Ectodermal cell (in vitro differentiated cells): Measurements from ENCODE around the gene CNTN2.
A peak's percentile ranks its signal among the peaks of the same experiment; 100 is the strongest.

Experiments
- H3K27ac ChIP-seq: 2 replicates; pipeline ENCODE4 v1.7.0; 2013; ENCODE audit warnings: mild to moderate bottlenecking, low read depth, low read length; ENCODE audit not compliant: insufficient read depth, poor library complexity, severe bottlenecking
- H3K27me3 ChIP-seq: 2 replicates; pipeline ENCODE4 v1.7.0; 2013; ENCODE audit warnings: mild to moderate bottlenecking, low read length; ENCODE audit not compliant: insufficient read depth, control insufficient read depth, poor library complexity, severe bottlenecking
- H3K36me3 ChIP-seq: one replicate; pipeline ENCODE4 v1.7.0; 2013; ENCODE audit warnings: low read length; ENCODE audit not compliant: control insufficient read depth, insufficient read depth
- H3K4me1 ChIP-seq: one replicate; pipeline ENCODE4 v1.7.0; 2013; ENCODE audit warnings: low read length; ENCODE audit not compliant: control insufficient read depth, insufficient read depth
- H3K4me3 ChIP-seq: 2 replicates; pipeline ENCODE4 v1.7.0; 2013; ENCODE audit warnings: low read depth, low read length, control low read depth; ENCODE audit not compliant: insufficient read depth
- H3K9me3 ChIP-seq: 2 replicates; pipeline ENCODE4 v1.7.0; 2013; ENCODE audit warnings: mild to moderate bottlenecking, low read length, moderate library complexity; ENCODE audit not compliant: control insufficient read depth
- WGBS, 2 experiments: methylation state at CpG; one replicate each; pipeline ENCODE4 v1.1.7; 2013; ENCODE audit warnings: missing lambda C conversion rate in 2 of 2; 5-methylcytosine and 5-hydroxymethylcytosine counted together

The CNTN2 gene

DNA sequence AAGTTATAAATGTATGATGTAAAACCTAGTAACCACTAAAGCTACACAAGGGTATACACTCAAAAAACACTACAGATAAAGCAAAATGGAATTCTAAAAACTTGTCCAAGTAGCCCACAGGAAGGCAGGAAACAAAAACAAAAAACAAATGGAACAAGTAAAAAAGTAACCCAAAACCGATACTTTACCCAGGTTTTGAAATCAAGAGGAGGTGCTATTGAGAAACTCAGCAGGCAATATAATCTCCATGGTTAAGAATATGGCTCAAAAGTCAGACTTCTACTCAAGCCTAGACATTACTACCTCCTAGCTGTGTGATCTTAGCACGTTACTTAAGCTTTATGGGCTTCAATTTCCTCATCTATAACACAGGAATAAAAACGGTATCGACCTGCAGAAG lies 65.5 kb downstream of the CNTN2 start:
- Histone ChIP-seq H3K4me3 (no peak overlapping the region), H3K36me3 (peaks cover 30% of the 10 kb centered on the region)
- WGBS, 2 experiments: 96 to 98% methylated on average over 4 of the region's 4 CpGs

DNA sequence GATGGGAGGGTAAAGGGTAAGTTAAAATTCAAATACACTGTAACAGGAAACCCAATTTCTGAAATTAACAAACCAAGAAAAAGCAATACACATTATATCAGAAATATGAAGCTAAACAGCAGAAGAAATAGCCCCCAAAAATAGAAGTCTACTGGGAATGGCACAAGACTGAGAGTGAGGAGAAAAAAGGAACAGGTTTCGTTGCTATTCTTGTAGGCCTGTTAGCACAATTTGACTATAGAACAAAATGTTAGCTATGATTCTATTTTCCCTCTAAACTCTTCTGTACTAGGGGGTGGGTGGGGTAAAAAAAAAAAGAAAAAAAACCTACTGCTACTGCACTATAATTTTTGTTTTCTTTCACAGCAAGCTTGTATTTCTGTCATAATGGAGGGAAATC lies 66.3 kb downstream of the CNTN2 start:
- 86 to 90% methylated on average over 1 of the region's 1 CpG for WGBS, 2 experiments

More for the DNA sequence above, 65.5 kb downstream of the CNTN2 start:
- Histone ChIP-seq H3K27ac (no peak overlapping the region), H3K9me3 (no peaks in the 10 kb centered on the region), H3K27me3 (no peaks in the 10 kb centered on the region), H3K4me1 (no peaks in the 10 kb centered on the region)

DNA sequence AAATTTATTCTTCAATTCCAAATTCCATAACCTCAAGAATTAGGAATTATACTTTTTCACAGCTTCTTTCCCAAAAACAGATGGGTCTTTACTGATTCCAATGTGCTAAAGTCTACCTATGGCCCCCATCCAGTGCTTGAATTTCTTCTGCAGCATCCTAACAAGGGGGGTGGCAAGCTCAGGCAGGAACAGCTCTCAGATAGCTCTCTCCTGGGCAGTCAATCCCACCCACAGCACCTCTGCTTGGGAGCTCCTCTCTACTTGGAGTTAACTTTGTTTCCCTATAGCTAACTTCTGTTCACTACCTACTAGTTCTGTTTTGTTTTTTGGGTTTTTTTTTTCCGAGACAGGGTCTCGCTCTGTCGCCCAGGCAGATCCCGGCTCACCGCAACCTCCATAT lies 66.7 kb downstream of the CNTN2 start:
- WGBS, 2 experiments: 93 to 96% methylated on average over 5 of the region's 5 CpGs
- Histone ChIP-seq H3K36me3 (peaks cover 29% of the 10 kb centered on the region), H3K4me3 (no peak overlapping the region), H3K27me3 (no peaks in the 10 kb centered on the region), H3K4me1 (no peaks in the 10 kb centered on the region), H3K27ac (no peak overlapping the region), H3K9me3 (no peaks in the 10 kb centered on the region)

More for the DNA sequence above, 66.3 kb downstream of the CNTN2 start:
- Histone ChIP-seq H3K27ac (no peak overlapping the region), H3K36me3 (peaks cover 28% of the 10 kb centered on the region), H3K27me3 (no peaks in the 10 kb centered on the region), H3K9me3 (no peaks in the 10 kb centered on the region), H3K4me1 (no peaks in the 10 kb centered on the region), H3K4me3 (no peak overlapping the region)

DNA sequence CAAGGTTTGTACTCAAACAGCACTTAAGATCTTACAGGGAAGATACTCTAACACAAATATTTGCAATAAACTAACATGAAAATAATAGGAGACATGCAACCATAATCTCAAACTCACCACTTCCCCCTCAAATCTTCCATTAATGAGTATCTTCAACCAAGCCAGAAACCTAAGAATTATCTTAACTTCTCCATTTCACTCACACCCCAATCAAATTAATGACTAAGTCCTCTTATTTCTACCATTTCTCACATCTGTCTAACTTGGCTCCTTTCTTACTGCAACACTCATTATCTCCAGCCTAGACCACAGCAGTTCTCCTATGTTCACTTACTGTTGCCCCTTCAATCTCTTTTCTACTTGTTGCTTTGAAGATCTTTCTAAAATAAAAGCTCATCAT lies 68.3 kb downstream of the CNTN2 start:
- Histone ChIP-seq H3K4me3 (no peak overlapping the region), H3K9me3 (no peaks in the 10 kb centered on the region), H3K27ac (no peak overlapping the region), H3K4me1 (no peaks in the 10 kb centered on the region), H3K36me3 (peaks cover 21% of the 10 kb centered on the region), H3K27me3 (no peaks in the 10 kb centered on the region)

DNA sequence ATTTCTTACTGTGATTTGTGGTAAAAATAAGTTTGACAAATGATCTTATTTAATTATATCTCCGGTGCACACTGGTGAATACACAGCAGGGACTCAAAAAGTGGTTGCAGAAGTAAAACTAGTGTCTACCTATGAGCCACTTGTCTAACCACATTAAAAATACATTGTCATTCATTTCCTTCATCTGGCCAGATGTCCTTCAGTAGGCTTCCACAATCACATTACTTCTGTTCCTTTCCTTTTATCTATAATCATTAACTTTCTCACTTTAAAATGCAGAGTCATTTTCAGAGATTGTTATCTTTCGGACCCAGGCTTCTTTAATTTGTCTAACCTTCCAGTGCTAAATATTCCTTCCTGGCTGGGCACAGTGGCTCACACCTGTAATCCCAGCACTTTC lies 75.7 kb downstream of the CNTN2 start:
- no peaks in the 10 kb centered on the region for H3K9me3 ChIP-seq
- no peak overlapping the region for H3K27ac ChIP-seq
- no peaks in the 10 kb centered on the region for H3K27me3 ChIP-seq
- no peak overlapping the region for H3K4me3 ChIP-seq
- no peaks in the 10 kb centered on the region for H3K4me1 ChIP-seq
- WGBS, 2 experiments: 92 to 96% methylated on average over 2 of the region's 2 CpGs
- peaks cover 19% of the 10 kb centered on the region for H3K36me3 ChIP-seq

DNA sequence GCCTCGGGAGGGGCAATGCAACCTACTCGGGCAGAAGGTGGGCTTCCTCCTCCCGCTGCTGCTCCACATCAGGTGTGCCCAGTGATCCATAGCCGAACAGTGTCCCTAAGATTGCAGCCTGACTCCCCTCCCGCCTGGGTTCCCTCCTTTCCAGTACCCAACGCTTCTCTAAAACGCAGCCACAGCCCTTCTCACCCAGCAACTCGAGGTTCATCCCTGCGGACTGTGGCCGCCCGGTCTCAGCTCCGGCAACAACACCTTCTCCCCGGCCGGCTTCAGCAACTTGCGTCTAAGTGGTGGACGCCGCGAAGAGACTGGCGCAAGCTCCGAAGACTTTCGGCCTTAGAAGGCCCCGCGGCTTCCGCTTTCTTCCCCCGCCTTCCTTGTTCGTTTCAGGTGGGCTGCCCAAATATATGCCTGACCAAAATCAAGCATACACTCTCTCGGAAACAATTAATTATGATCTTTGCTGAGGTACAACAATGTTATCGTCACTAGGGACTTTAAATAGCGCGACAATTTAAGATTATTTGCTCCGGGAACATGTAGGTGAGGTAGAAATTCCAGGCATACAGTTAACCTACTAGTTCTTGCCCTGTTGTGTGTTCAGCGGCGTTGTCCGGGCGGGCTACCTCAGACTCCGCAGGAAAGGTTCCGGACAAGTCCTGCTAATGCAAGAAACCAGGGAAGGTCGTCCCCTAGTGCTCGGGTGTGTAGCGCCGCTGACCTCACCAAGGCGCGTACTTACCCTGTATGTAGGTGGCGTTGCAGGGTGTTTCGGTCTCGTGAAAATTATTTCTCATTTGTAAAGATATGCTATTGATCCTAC lies 78.9 kb downstream of the CNTN2 start, which contains the start of gene RBBP5:
Gene RBBP5, minus strand, starts transcription at position 319 of the 829 bp plus-strand sequence. Its CDS starts 105 bp downstream, at position 214.
- Histone ChIP-seq H3K4me3 (peak within 1 kb of the TSS; percentile 93), H3K27ac (peak within 1 kb of the TSS; percentile 95), H3K27me3 (no peaks in the 10 kb centered on the region), H3K36me3 (peaks cover 8% of the 10 kb centered on the region), H3K4me1 (no peaks in the 10 kb centered on the region), H3K9me3 (no peaks in the 10 kb centered on the region)
- 0% methylated on average over 46 of the region's 46 CpGs for WGBS, 2 experiments

DNA sequence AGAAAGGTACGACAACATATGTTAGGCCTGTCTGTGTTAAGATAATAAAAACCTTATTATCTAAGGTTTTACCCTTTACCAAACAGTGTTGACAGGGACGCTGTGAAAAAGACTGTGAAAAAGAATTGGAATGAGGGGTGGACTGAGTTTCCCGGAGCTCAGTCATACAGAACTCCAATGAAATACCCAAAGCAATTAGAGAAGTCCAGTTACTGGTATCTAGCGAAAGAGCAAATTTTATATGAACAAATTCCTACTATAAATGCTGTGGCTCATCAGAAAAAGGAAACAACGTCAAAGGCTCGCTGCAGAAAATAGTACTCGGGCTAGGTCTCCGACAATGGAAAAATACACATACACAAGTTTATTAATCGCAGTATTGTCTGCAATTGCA lies 79.5 kb downstream of the CNTN2 start:
- no peak overlapping the region for H3K27ac ChIP-seq
- H3K9me3 ChIP-seq: no peaks in the 10 kb centered on the region
- H3K36me3 ChIP-seq: peaks cover 8% of the 10 kb centered on the region
- H3K4me1 ChIP-seq: no peaks in the 10 kb centered on the region
- peak overlapping the region; percentile 93 for H3K4me3 ChIP-seq
- WGBS, 2 experiments: 56 to 74% methylated on average over 6 to 8 of the region's 9 CpGs
- H3K27me3 ChIP-seq: no peaks in the 10 kb centered on the region

DNA sequence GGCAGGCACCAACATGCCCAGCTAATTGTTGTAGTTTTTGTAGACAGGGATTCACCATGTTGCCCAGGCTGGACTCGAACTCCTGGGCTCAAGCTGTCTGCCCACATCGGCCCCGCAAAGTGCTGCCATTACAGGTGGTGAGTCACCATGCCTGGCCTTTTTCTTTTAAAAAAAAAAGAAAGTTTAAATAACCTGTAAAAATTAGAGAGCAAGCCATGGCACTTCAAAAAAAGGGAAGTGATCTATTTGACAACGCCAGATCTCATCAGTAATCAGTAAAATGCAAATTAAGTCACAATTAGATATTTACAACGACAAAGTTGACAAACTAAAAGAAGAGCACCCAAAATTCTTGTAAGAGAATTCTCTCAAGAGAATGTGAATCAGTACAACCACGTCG lies 81.7 kb downstream of the CNTN2 start:
- 89 to 92% methylated on average over 5 to 7 of the region's 7 CpGs for WGBS, 2 experiments
- Histone ChIP-seq H3K4me1 (no peaks in the 10 kb centered on the region), H3K9me3 (no peaks in the 10 kb centered on the region), H3K27ac (no peak overlapping the region), H3K36me3 (no peaks in the 10 kb centered on the region), H3K27me3 (no peaks in the 10 kb centered on the region), H3K4me3 (no peak overlapping the region)

DNA sequence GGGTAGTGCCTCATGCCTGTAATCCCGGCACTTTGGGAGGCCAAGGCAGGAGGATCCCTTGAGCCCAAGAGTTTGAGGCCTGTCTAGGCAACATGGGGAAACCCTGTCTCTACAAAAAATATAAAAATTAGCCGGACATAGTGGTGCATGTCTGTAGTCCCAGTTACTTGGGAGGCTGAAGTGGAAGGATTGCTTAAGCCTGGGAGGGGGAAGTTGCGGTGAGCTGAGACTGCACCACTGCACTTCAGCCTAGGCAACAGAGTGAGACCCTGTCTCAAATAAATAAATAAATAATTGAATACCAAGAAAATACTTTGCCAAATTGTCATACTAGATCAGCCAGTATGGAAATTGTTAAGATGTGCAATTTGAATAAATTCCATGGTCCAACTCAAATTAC lies 84.6 kb downstream of the CNTN2 start:
- Histone ChIP-seq H3K4me3 (no peak overlapping the region), H3K9me3 (no peaks in the 10 kb centered on the region), H3K4me1 (no peaks in the 10 kb centered on the region), H3K27ac (no peak overlapping the region), H3K36me3 (no peaks in the 10 kb centered on the region), H3K27me3 (no peaks in the 10 kb centered on the region)
- 88 to 92% methylated on average over 3 of the region's 3 CpGs for WGBS, 2 experiments
